Measurements from ENCODE around the gene DIP2B.

Gene DIP2B

DNA sequence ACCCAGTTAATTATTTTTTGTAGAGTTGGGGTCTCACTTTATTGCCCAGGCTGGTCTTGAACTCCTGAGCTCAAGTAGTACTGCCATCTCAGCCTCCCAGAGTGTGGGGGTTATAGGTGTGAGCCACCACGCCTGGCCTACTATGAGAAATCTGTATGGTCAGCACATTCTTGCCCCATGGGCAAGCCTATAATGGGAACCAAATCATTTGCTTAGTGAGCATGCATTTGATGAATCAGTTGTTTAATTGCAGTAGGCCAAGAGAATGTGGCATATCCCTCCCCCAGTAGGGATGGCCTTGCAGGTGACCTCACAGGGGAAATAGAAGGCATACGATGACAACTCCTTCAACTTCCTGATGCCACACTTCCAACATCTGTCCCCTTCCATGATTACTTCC lies 122.7 kb downstream of the DIP2B start:
- Histone ChIP-seq H3K36me3 (ENCODE audit: control insufficient read depth, insufficient read depth, low read length) (no peaks in the 10 kb centered on the region), H3K9me3 (ENCODE audit: control insufficient read depth, low read length) (no peaks in the 10 kb centered on the region), H3K4me3 (ENCODE audit: low read depth, low read length) (no peak overlapping the region), H3K27ac (no peak overlapping the region), H3K79me2 (peaks cover 6% of the 10 kb centered on the region), H2AFZ (no peak overlapping the region), H3K4me2 (ENCODE audit: low read length) (no peak overlapping the region), H3K4me1 (no peaks in the 10 kb centered on the region), H3K9ac (no peak overlapping the region), H3K27me3 (ENCODE audit: control insufficient read depth, insufficient read depth, low read length) (no peaks in the 10 kb centered on the region)
- TF ChIP-seq, protein P1, sequence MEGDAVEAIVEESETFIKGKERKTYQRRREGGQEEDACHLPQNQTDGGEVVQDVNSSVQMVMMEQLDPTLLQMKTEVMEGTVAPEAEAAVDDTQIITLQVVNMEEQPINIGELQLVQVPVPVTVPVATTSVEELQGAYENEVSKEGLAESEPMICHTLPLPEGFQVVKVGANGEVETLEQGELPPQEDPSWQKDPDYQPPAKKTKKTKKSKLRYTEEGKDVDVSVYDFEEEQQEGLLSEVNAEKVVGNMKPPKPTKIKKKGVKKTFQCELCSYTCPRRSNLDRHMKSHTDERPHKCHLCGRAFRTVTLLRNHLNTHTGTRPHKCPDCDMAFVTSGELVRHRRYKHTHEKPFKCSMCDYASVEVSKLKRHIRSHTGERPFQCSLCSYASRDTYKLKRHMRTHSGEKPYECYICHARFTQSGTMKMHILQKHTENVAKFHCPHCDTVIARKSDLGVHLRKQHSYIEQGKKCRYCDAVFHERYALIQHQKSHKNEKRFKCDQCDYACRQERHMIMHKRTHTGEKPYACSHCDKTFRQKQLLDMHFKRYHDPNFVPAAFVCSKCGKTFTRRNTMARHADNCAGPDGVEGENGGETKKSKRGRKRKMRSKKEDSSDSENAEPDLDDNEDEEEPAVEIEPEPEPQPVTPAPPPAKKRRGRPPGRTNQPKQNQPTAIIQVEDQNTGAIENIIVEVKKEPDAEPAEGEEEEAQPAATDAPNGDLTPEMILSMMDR (IDR thresholded peaks at IDR 0.05), result no peak

DNA sequence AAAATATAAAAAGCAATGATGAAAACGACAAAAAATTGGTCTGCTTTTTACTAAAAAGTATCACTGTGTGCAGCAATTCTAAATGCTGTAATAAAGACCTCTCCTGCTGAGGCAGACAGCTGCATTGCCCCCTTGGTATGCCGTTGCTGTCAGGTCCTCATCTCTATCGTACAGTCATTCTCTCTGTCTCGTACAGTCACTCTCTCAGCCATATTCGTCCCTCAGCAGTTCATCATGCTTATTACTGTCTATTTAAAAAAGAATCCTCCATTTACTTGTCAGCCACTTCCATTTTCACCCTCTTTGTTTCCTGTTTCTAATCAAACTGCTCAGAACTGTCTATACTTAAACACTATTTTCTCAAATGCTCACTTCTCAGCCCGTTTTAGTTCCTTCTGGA lies 123.6 kb downstream of the DIP2B start:
- no peaks in the 10 kb centered on the region for H3K4me1 ChIP-seq
- no peaks in the 10 kb centered on the region for H3K27me3 ChIP-seq (ENCODE audit: control insufficient read depth, insufficient read depth, low read length)
- H2AFZ ChIP-seq, result no peak overlapping the region
- no peak overlapping the region for H3K9ac ChIP-seq
- no peak overlapping the region for H3K27ac ChIP-seq
- H3K4me2 ChIP-seq (ENCODE audit: low read length), result no peak overlapping the region
- no peak overlapping the region for H3K4me3 ChIP-seq (ENCODE audit: low read depth, low read length)
- no peaks in the 10 kb centered on the region for H3K9me3 ChIP-seq (ENCODE audit: control insufficient read depth, low read length)
- H3K36me3 ChIP-seq (ENCODE audit: control insufficient read depth, insufficient read depth, low read length), result no peaks in the 10 kb centered on the region
- peaks cover 6% of the 10 kb centered on the region for H3K79me2 ChIP-seq
- TF ChIP-seq, protein P1 (IDR thresholded peaks at IDR 0.05), result no peak

DNA sequence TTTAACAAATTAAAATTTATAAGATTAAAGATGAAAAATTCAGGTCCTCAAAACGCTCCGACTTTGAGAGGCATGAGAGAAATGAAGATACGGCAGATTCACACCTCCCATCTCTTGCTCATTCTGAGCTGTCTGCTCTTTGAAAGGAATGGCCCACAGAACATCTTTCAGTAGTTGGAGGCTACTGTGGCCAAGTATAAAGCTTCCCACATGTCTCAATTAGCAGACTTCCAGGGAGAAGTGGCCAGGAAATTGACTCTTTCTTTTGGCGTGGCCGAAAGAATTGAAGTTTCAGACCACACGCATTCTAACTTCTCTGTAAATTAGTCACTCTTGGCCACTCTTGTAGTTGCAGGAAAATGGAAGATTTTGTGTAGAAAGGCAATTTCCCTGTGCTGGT lies 129.2 kb downstream of the DIP2B start:
- TF ChIP-seq, protein P1 (IDR thresholded peaks at IDR 0.05), result no peak
- H3K4me2 ChIP-seq (ENCODE audit: low read length), result no peak overlapping the region
- no peak overlapping the region for H2AFZ ChIP-seq
- H3K9me3 ChIP-seq (ENCODE audit: control insufficient read depth, low read length), result no peaks in the 10 kb centered on the region
- H3K27ac ChIP-seq, result no peak overlapping the region
- no peaks in the 10 kb centered on the region for H3K27me3 ChIP-seq (ENCODE audit: control insufficient read depth, insufficient read depth, low read length)
- no peak overlapping the region for H3K4me3 ChIP-seq (ENCODE audit: low read depth, low read length)
- no peaks in the 10 kb centered on the region for H3K4me1 ChIP-seq
- peaks cover 3% of the 10 kb centered on the region for H3K79me2 ChIP-seq
- no peaks in the 10 kb centered on the region for H3K36me3 ChIP-seq (ENCODE audit: control insufficient read depth, insufficient read depth, low read length)
- H3K9ac ChIP-seq, result no peak overlapping the region

DNA sequence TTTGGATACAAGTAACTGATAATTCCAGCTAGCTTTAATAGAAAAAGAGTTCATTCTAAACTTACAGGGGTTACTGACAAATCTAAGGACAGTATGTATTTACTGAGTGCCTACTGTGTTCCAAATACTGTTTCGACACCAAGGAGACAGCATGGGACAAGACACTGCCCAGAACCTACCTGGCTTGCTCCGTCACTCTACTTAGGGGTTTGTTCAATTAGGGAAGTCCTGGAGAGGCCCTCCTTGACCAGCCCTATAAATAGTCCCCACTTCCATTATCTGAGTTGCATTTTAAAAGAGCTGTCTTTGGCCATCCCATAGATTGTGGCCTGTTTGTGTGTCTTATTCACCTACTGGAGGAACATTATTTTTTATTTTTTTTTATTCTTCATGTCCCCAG lies 129.6 kb downstream of the DIP2B start:
- Histone ChIP-seq H3K4me1 (no peaks in the 10 kb centered on the region), H2AFZ (no peak overlapping the region), H3K4me3 (ENCODE audit: low read depth, low read length) (no peak overlapping the region), H3K36me3 (ENCODE audit: control insufficient read depth, insufficient read depth, low read length) (no peaks in the 10 kb centered on the region), H3K9ac (no peak overlapping the region), H3K27me3 (ENCODE audit: control insufficient read depth, insufficient read depth, low read length) (no peaks in the 10 kb centered on the region), H3K4me2 (ENCODE audit: low read length) (no peak overlapping the region), H3K9me3 (ENCODE audit: control insufficient read depth, low read length) (no peaks in the 10 kb centered on the region), H3K79me2 (peaks cover 3% of the 10 kb centered on the region), H3K27ac (no peak overlapping the region)
- TF ChIP-seq, protein P1 (IDR thresholded peaks at IDR 0.05), result no peak

DNA sequence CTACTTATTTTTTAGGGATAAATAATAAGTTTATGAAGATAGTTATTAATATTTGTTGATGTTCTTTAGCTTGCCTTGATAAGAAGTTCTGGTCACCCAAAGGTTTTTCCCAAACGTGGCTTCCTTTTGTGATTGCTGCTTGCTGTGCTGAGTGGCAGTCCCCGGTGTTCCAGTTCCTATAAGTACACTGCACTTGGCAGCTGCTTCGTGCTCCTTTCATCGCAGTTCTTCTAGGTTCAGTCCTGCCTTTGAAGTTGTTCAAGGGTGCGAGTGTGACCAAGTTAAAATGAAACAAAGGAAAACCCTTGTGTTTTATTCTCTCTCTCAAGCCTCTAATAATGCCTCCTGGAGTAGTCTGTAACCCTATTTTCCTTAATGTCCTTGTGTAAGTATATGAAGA lies 130.6 kb downstream of the DIP2B start:
- H2AFZ ChIP-seq, result no peak overlapping the region
- peaks cover 3% of the 10 kb centered on the region for H3K79me2 ChIP-seq
- H3K27me3 ChIP-seq (ENCODE audit: control insufficient read depth, insufficient read depth, low read length), result no peaks in the 10 kb centered on the region
- no peak overlapping the region for H3K9ac ChIP-seq
- no peak overlapping the region for H3K4me3 ChIP-seq (ENCODE audit: low read depth, low read length)
- H3K36me3 ChIP-seq (ENCODE audit: control insufficient read depth, insufficient read depth, low read length), result no peaks in the 10 kb centered on the region
- H3K4me1 ChIP-seq, result no peaks in the 10 kb centered on the region
- TF ChIP-seq, protein P1 (IDR thresholded peaks at IDR 0.05), result no peak
- H3K4me2 ChIP-seq (ENCODE audit: low read length), result no peak overlapping the region
- no peaks in the 10 kb centered on the region for H3K9me3 ChIP-seq (ENCODE audit: control insufficient read depth, low read length)
- no peak overlapping the region for H3K27ac ChIP-seq

Data from parathyroid adenoma (tissue), 2 donors.